ENCODE data around the gene LEAP2.
A peak's percentile ranks its signal among the peaks of the same experiment; 100 is the strongest.

The LEAP2 gene

GRCh38 chr5:132831095-132831860 lies 42.2 kb upstream of the LEAP2 start:
- no peaks in the 10 kb centered on the region for H3K4me1 ChIP-seq (ENCODE audit: control insufficient read depth, insufficient read depth, low read length, unreplicated experiment)
- peaks cover 10% of the 10 kb centered on the region for H3K79me2 ChIP-seq (ENCODE audit: control insufficient read depth, insufficient read depth, low read length, unreplicated experiment)
- no peak overlapping the region for H3K27ac ChIP-seq (ENCODE audit: low read depth, low read length)
- H2AFZ ChIP-seq (ENCODE audit: low read length, unreplicated experiment) = no peak overlapping the region
- peak overlapping the region; percentile 81 for H3K4me3 ChIP-seq (ENCODE audit: low read depth, low read length)
- no peaks in the 10 kb centered on the region for H3K27me3 ChIP-seq (ENCODE audit: insufficient read depth, low read length)
- H3K36me3 ChIP-seq (ENCODE audit: insufficient read depth, low read length) = no peaks in the 10 kb centered on the region

- Histone ChIP-seq H3K4me3 (ENCODE audit: low read depth, low read length) (no peak overlapping the region), H3K36me3 (ENCODE audit: insufficient read depth, low read length) (no peaks in the 10 kb centered on the region), H3K4me1 (ENCODE audit: control insufficient read depth, insufficient read depth, low read length, unreplicated experiment) (no peaks in the 10 kb centered on the region), H3K27me3 (ENCODE audit: insufficient read depth, low read length) (no peaks in the 10 kb centered on the region), H3K27ac (ENCODE audit: low read depth, low read length) (no peak overlapping the region), H3K79me2 (ENCODE audit: control insufficient read depth, insufficient read depth, low read length, unreplicated experiment) (peaks cover 10% of the 10 kb centered on the region), H2AFZ (ENCODE audit: low read length, unreplicated experiment) (no peak overlapping the region)
Observed at GRCh38 chr5:132832612-132833011, 40.9 kb upstream of the LEAP2 start.

DNA sequence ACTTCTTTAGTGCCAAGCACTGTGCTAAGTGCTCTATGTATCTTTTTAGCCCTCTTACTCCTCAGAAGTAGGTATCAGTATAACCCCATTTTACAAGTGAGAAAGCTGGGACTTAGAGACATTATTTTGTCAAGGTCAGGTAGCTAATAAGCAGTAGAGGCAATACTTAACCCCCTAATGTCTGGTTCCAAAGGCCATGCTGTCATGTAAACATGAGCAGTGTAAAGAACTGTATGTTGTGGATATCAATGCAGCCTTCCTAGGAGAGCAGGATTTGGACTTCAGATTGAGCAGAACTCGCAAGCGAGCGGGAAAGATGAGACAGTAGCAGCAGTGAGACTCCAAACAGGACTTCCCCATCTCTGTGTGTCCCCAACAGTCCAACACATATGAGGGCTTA lies 39.4 kb upstream of the LEAP2 start:
- H2AFZ ChIP-seq (ENCODE audit: low read length, unreplicated experiment) = no peak overlapping the region
- peaks cover 2% of the 10 kb centered on the region for H3K4me1 ChIP-seq (ENCODE audit: control insufficient read depth, insufficient read depth, low read length, unreplicated experiment)
- no peaks in the 10 kb centered on the region for H3K36me3 ChIP-seq (ENCODE audit: insufficient read depth, low read length)
- H3K79me2 ChIP-seq (ENCODE audit: control insufficient read depth, insufficient read depth, low read length, unreplicated experiment) = no peaks in the 10 kb centered on the region
- H3K4me3 ChIP-seq (ENCODE audit: low read depth, low read length) = no peak overlapping the region
- no peak overlapping the region for H3K27ac ChIP-seq (ENCODE audit: low read depth, low read length)
- no peaks in the 10 kb centered on the region for H3K27me3 ChIP-seq (ENCODE audit: insufficient read depth, low read length)

DNA sequence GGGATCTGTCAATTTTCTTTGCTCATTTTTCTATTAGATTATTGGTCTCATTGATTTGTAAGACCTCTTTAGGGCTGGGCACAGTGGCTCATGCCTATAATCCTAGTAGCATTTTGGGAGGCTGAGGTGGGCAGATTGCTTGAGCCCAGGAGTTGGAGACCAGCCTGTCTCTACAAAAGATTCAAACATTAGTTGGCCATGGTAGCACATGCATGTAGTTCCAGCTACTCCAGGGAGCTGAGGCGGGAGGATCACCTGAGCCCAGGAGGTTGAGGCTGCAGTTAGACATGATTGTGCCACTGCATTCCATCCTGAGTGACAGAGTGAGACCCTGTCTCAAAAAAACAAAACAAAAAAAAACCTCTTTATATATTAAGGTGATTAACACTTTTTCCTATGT lies 36.6 kb upstream of the LEAP2 start:
- no peaks in the 10 kb centered on the region for H3K27me3 ChIP-seq (ENCODE audit: insufficient read depth, low read length)
- no peaks in the 10 kb centered on the region for H3K79me2 ChIP-seq (ENCODE audit: control insufficient read depth, insufficient read depth, low read length, unreplicated experiment)
- H3K4me3 ChIP-seq (ENCODE audit: low read depth, low read length) = no peak overlapping the region

GRCh38 chr5:132837868-132838267 lies 35.6 kb upstream of the LEAP2 start:
- Histone ChIP-seq H3K4me3 (ENCODE audit: low read depth, low read length) (no peak overlapping the region), H3K36me3 (ENCODE audit: insufficient read depth, low read length) (no peaks in the 10 kb centered on the region), H2AFZ (ENCODE audit: low read length, unreplicated experiment) (no peak overlapping the region), H3K27me3 (ENCODE audit: insufficient read depth, low read length) (no peaks in the 10 kb centered on the region), H3K27ac (ENCODE audit: low read depth, low read length) (no peak overlapping the region), H3K79me2 (ENCODE audit: control insufficient read depth, insufficient read depth, low read length, unreplicated experiment) (no peaks in the 10 kb centered on the region), H3K4me1 (ENCODE audit: control insufficient read depth, insufficient read depth, low read length, unreplicated experiment) (peaks cover 29% of the 10 kb centered on the region)

More for the DNA sequence above, 36.6 kb upstream of the LEAP2 start:
- H3K36me3 ChIP-seq (ENCODE audit: insufficient read depth, low read length) = no peaks in the 10 kb centered on the region
- H2AFZ ChIP-seq (ENCODE audit: low read length, unreplicated experiment) = no peak overlapping the region
- peaks cover 29% of the 10 kb centered on the region for H3K4me1 ChIP-seq (ENCODE audit: control insufficient read depth, insufficient read depth, low read length, unreplicated experiment)
- H3K27ac ChIP-seq (ENCODE audit: low read depth, low read length) = no peak overlapping the region

DNA sequence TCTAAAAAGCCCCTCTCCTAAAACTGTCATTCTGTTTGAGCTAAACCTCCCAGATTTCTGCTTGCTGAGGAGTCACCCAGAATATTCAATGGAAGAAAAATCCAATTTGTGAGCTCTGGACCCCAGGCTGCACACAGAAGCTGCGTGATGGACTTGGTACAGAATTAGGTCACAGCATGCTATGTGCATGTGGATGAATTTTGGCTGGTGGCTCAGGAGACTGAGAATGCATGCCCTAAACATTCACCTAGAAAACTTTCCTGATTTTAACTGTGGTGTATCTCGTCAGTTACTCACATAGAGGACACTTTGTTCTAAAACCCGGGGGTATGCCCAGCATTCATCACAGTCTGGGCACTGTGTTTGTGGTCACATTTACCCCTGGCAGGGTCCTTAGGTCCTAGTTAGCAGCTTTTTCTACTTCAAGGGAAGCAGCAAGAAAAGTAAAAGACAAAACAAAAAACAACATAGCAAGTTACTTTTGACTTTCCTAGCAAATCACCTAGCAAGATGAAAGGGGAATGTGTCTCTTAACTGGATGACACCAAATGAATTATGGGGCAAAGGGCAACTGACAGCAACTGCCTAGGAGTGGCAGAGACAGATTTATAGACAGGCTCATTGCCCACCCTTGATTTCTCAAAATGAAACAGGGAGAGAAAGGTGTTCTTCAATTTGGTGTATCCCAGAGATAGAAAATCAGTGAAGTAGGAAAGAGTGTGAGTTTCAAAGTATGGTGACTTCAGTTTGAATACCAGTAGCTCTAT lies 34.8 kb upstream of the LEAP2 start:
- Histone ChIP-seq H3K36me3 (ENCODE audit: insufficient read depth, low read length) (no peaks in the 10 kb centered on the region), H2AFZ (ENCODE audit: low read length, unreplicated experiment) (no peak overlapping the region), H3K4me3 (ENCODE audit: low read depth, low read length) (no peak overlapping the region), H3K4me1 (ENCODE audit: control insufficient read depth, insufficient read depth, low read length, unreplicated experiment) (peaks cover 29% of the 10 kb centered on the region), H3K79me2 (ENCODE audit: control insufficient read depth, insufficient read depth, low read length, unreplicated experiment) (no peaks in the 10 kb centered on the region), H3K27ac (ENCODE audit: low read depth, low read length) (no peak overlapping the region), H3K27me3 (ENCODE audit: insufficient read depth, low read length) (no peaks in the 10 kb centered on the region)

- peak overlapping the region; percentile 57 for H2AFZ ChIP-seq (ENCODE audit: low read length, unreplicated experiment)
- no peaks in the 10 kb centered on the region for H3K27me3 ChIP-seq (ENCODE audit: insufficient read depth, low read length)
- peak overlapping the region; percentile 48 for H3K27ac ChIP-seq (ENCODE audit: low read depth, low read length)
- H3K4me3 ChIP-seq (ENCODE audit: low read depth, low read length) = no peak overlapping the region
- H3K4me1 ChIP-seq (ENCODE audit: control insufficient read depth, insufficient read depth, low read length, unreplicated experiment) = peaks cover 29% of the 10 kb centered on the region
- H3K36me3 ChIP-seq (ENCODE audit: insufficient read depth, low read length) = no peaks in the 10 kb centered on the region
- H3K79me2 ChIP-seq (ENCODE audit: control insufficient read depth, insufficient read depth, low read length, unreplicated experiment) = no peaks in the 10 kb centered on the region
Observed at GRCh38 chr5:132839426-132840301, 33.8 kb upstream of the LEAP2 start.

DNA sequence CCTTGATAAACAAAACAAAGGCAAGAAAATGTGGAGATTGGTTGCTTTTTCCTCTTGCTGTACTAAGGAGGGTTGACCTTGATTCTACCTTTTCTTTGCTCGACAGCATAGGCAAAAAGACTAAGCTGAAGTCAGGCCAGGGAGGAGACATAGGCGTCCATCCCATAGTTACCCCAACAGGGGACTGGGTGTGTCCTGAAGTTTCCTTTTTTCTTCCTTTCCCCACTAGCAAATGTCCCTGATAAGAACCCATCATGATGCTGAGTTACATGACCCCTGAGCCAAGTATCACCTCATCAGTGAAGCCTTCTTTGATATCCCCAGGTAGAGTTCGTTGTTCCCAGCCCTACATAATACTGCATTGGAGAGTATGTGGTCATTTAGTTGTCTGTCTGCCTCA lies 33.2 kb upstream of the LEAP2 start:
- Histone ChIP-seq H3K27me3 (ENCODE audit: insufficient read depth, low read length) (no peaks in the 10 kb centered on the region), H3K27ac (ENCODE audit: low read depth, low read length) (peak overlapping the region; percentile 48)

GRCh38 chr5:132840896-132841295 lies 32.6 kb upstream of the LEAP2 start:
- Histone ChIP-seq H3K36me3 (ENCODE audit: insufficient read depth, low read length) (no peaks in the 10 kb centered on the region), H3K4me1 (ENCODE audit: control insufficient read depth, insufficient read depth, low read length, unreplicated experiment) (peaks cover 29% of the 10 kb centered on the region), H2AFZ (ENCODE audit: low read length, unreplicated experiment) (no peak overlapping the region), H3K27me3 (ENCODE audit: insufficient read depth, low read length) (no peaks in the 10 kb centered on the region), H3K4me3 (ENCODE audit: low read depth, low read length) (no peak overlapping the region), H3K79me2 (ENCODE audit: control insufficient read depth, insufficient read depth, low read length, unreplicated experiment) (no peaks in the 10 kb centered on the region), H3K27ac (ENCODE audit: low read depth, low read length) (no peak overlapping the region)

More for the DNA sequence above, 33.2 kb upstream of the LEAP2 start:
- Histone ChIP-seq H2AFZ (ENCODE audit: low read length, unreplicated experiment) (peak overlapping the region; percentile 57), H3K4me1 (ENCODE audit: control insufficient read depth, insufficient read depth, low read length, unreplicated experiment) (peaks cover 29% of the 10 kb centered on the region), H3K36me3 (ENCODE audit: insufficient read depth, low read length) (no peaks in the 10 kb centered on the region), H3K4me3 (ENCODE audit: low read depth, low read length) (no peak overlapping the region), H3K79me2 (ENCODE audit: control insufficient read depth, insufficient read depth, low read length, unreplicated experiment) (no peaks in the 10 kb centered on the region)

- peaks cover 29% of the 10 kb centered on the region for H3K4me1 ChIP-seq (ENCODE audit: control insufficient read depth, insufficient read depth, low read length, unreplicated experiment)
- H3K4me3 ChIP-seq (ENCODE audit: low read depth, low read length) = no peak overlapping the region
- H3K36me3 ChIP-seq (ENCODE audit: insufficient read depth, low read length) = no peaks in the 10 kb centered on the region
- no peak overlapping the region for H3K27ac ChIP-seq (ENCODE audit: low read depth, low read length)
- no peaks in the 10 kb centered on the region for H3K79me2 ChIP-seq (ENCODE audit: control insufficient read depth, insufficient read depth, low read length, unreplicated experiment)
- no peaks in the 10 kb centered on the region for H3K27me3 ChIP-seq (ENCODE audit: insufficient read depth, low read length)
- no peak overlapping the region for H2AFZ ChIP-seq (ENCODE audit: low read length, unreplicated experiment)
Observed at GRCh38 chr5:132841305-132841704, 32.2 kb upstream of the LEAP2 start.
